Measurements from ENCODE around the gene PLXNB1.

The PLXNB1 gene

DNA sequence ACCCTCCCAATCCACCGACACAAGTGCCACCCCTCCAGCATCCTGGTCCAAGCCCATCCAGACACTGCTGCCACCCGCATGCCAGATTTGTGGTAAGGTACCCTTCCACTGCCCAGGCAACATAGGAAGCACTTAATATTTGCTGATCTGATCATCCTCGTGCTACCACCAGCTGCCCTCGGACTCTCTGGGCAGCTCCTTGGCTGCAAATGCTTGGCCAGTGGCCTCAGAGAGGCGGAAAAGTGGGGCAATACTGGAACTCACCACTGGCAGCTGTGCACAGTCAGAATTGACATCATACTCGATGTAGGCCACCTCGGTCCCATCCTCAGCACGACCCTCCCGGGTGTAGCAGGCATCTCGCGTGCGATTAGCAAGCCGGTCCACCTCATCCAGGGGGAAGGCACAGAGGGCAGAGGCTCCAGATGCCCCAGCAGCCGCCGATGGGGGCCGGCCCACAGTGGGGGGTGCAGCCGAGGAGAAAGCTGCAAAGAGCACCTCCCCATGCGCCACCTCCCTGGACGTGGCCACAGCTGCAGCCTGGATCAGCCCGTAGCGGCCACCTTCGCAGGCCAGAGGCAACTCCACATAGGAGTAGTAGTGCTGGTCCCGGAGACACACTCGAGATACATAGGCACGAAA, 6.5 kb downstream of the PLXNB1 start:
- no peak for ATAC-seq
- no peaks in the 10 kb centered on the region for H3K4me1 Mint-ChIP-seq

DNA sequence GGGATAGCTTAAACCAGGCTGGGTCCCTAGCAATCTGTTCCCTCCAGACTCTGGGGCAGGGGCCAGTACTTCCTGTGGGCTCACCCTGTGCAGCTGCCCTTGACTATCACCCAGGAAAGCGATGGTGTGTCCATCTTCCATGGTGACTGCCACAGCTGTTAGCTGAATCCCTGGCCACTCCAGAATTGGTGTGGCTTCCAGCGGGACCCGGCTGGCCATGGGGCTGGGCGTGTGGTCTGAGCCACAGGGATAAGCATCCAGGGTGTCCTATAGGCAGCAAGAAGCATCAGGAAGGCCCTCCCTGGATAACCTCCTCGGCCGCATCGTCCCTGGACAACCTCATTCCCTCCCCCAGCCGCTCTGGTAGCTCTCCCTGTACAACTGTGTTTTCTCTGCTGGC, 7.2 kb downstream of the PLXNB1 start:
- ATAC-seq (no peak), DNase-seq (no peak)
- no peaks in the 10 kb centered on the region for H3K9me3 Mint-ChIP-seq
- no peaks in the 10 kb centered on the region for H3K27me3 Mint-ChIP-seq
- no peaks in the 10 kb centered on the region for H3K4me1 Mint-ChIP-seq
- H3K4me3 Mint-ChIP-seq, result no peak overlapping the region
- H3K27ac Mint-ChIP-seq, result peak overlapping the region; percentile 36
- H3K36me3 Mint-ChIP-seq (ENCODE audit: low read depth), result no peaks in the 10 kb centered on the region

More for the DNA sequence above, 6.5 kb downstream of the PLXNB1 start:
- peak overlapping the region; percentile 36 for H3K27ac Mint-ChIP-seq
- no peaks in the 10 kb centered on the region for H3K9me3 Mint-ChIP-seq
- no peak overlapping the region for H3K4me3 Mint-ChIP-seq
- no peaks in the 10 kb centered on the region for H3K27me3 Mint-ChIP-seq
- H3K36me3 Mint-ChIP-seq (ENCODE audit: low read depth), result no peaks in the 10 kb centered on the region
- DNase-seq, result no peak

DNA sequence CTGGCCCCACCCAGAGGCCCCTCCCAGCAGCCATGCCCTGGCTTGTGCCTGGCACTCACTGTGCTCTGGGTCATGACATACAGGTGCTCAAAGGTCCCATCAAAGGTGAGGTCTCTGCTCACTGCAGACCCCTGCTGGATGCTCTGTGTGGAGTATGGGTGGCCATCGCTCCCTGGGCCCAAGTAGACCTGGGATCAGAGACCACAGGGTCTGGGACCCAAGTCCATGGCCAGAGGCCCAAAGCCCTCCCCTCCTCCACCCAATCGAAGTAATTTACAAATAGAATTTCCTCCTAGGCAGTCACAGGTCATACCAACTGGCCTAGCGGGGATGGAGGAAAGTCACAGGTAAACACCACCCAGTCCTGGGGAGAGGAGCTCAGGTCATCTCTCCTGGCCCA, 7.6 kb downstream of the PLXNB1 start:
- Mint-ChIP-seq H3K4me1 (no peaks in the 10 kb centered on the region), H3K9me3 (no peaks in the 10 kb centered on the region), H3K27me3 (no peaks in the 10 kb centered on the region), H3K36me3 (ENCODE audit: low read depth) (no peaks in the 10 kb centered on the region), H3K27ac (no peak overlapping the region), H3K4me3 (no peak overlapping the region)
- DNase-seq, result no peak
- no peak for ATAC-seq

DNA sequence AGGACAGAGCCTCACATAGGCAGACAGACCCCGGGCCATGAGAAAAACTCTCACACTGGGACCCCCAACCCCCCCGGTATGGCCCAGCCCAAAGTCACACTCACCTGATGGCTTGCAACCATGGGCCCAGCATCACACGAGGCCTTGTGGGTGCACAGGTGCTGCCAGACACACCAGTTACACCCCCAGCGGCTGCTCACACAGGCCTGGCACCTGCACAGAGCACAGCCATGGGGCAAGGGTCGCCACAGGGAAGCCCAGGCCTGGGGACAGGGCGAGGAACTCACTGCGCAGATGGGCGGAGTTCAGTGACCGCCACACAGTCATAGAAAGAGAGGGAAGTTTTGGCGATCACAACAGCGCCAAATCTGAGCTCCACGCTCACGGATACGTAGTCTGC, 9.3 kb downstream of the PLXNB1 start:
- DNase-seq (no peak), ATAC-seq (no peak)
- H3K4me1 Mint-ChIP-seq, result no peaks in the 10 kb centered on the region
- H3K9me3 Mint-ChIP-seq, result no peaks in the 10 kb centered on the region
- H3K4me3 Mint-ChIP-seq, result no peak overlapping the region
- H3K27me3 Mint-ChIP-seq, result no peaks in the 10 kb centered on the region
- H3K36me3 Mint-ChIP-seq (ENCODE audit: low read depth), result no peaks in the 10 kb centered on the region
- H3K27ac Mint-ChIP-seq, result no peak overlapping the region

DNA sequence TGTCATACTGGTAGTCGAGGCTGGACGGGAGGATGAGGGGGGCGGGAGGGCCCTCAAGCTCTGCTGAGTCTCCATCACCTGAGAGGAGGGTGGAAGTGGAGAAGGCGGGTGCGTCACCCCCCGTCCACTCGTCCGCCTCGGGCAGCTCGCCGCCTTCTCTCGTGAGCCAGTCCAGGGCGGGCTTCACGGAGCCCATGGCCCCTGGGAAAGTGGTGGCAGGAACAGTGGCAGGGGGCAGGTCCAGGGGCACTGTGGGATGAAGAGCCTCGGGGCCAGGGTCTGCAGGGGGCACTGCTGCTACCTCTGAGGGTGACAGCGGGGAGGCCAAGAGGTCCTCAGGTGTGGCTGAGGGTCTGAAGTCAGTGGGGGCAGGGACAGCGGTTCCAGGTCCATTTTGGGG, 10.3 kb downstream of the PLXNB1 start:
- H3K4me1 Mint-ChIP-seq, result no peaks in the 10 kb centered on the region
- ATAC-seq, result no peak
- H3K36me3 Mint-ChIP-seq (ENCODE audit: low read depth), result no peaks in the 10 kb centered on the region
- H3K27me3 Mint-ChIP-seq, result no peaks in the 10 kb centered on the region
- DNase-seq, result no peak
- no peak overlapping the region for H3K27ac Mint-ChIP-seq
- no peak overlapping the region for H3K4me3 Mint-ChIP-seq
- H3K9me3 Mint-ChIP-seq, result no peaks in the 10 kb centered on the region

DNA sequence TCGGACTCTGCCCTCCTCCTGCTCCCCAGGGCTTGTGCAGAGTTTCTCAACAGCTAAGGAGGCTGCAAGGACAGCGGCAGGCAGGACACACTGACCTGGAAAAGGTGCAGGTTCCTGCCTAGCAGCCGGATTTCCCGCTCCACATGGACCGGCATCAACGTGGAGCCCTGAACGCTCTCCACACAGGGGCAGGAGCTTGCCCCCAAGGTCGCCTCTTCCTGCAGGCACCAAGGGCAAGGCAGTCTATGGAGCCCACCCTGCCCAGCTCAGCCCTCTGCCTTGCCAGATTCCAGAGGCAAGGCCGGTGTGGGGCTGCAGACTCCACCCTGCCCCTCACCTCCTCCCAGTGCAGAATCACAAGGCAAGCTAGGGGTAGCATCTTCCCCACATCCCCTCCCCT, 10.7 kb downstream of the PLXNB1 start:
- no peak overlapping the region for H3K27ac Mint-ChIP-seq
- H3K4me1 Mint-ChIP-seq, result no peaks in the 10 kb centered on the region
- DNase-seq (no peak), ATAC-seq (no peak)
- no peaks in the 10 kb centered on the region for H3K9me3 Mint-ChIP-seq
- H3K27me3 Mint-ChIP-seq, result no peaks in the 10 kb centered on the region
- no peaks in the 10 kb centered on the region for H3K36me3 Mint-ChIP-seq (ENCODE audit: low read depth)
- no peak overlapping the region for H3K4me3 Mint-ChIP-seq

DNA sequence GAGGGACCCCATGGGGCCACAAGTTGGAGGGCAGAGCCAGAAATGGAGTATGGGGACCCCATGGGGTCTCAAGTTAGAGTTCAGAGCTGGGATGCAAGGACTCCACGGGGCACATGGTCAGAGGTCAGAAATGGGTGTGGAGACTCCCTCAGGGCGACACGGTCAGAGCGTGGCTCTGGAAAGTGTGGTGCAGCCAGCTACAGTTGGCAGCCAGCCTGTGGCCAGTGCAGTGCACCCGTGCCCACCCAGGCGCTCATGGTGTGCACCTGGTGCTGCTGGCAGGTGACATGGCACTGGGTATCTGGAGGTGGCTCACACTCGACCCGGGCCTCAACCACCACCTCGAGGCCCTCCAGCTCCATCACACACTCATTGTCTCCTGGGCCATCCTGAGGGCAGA, 11.2 kb downstream of the PLXNB1 start:
- ATAC-seq, result no peak
- no peak overlapping the region for H3K27ac Mint-ChIP-seq

DNA sequence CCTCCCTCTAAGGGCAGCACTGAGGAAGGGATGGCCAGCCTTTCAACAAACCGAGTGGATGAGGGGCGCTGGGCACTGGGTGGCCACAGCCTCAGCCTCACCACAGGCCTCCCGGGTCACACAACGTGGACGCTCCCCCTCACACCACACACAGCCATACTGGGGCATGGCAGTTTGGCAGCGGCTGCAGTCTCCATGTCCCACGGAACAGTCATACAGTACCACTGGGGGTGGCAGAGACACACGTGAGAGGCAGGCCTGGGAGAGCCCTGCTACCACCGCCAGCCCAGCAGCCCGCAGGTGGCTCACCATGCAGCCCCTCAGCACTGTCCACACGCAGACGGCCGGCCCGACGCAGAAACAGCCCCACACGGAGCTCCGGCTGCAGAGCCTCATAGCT, 11.7 kb downstream of the PLXNB1 start:
- Mint-ChIP-seq H3K36me3 (ENCODE audit: low read depth) (no peaks in the 10 kb centered on the region), H3K9me3 (no peaks in the 10 kb centered on the region), H3K4me3 (no peak overlapping the region), H3K27me3 (no peaks in the 10 kb centered on the region), H3K4me1 (no peaks in the 10 kb centered on the region), H3K27ac (no peak overlapping the region)
- ATAC-seq (no peak), DNase-seq (no peak)

More for the DNA sequence above, 11.2 kb downstream of the PLXNB1 start:
- DNase-seq, result no peak
- no peaks in the 10 kb centered on the region for H3K4me1 Mint-ChIP-seq
- H3K36me3 Mint-ChIP-seq (ENCODE audit: low read depth), result no peaks in the 10 kb centered on the region
- H3K4me3 Mint-ChIP-seq, result no peak overlapping the region
- no peaks in the 10 kb centered on the region for H3K9me3 Mint-ChIP-seq
- H3K27me3 Mint-ChIP-seq, result no peaks in the 10 kb centered on the region

DNA sequence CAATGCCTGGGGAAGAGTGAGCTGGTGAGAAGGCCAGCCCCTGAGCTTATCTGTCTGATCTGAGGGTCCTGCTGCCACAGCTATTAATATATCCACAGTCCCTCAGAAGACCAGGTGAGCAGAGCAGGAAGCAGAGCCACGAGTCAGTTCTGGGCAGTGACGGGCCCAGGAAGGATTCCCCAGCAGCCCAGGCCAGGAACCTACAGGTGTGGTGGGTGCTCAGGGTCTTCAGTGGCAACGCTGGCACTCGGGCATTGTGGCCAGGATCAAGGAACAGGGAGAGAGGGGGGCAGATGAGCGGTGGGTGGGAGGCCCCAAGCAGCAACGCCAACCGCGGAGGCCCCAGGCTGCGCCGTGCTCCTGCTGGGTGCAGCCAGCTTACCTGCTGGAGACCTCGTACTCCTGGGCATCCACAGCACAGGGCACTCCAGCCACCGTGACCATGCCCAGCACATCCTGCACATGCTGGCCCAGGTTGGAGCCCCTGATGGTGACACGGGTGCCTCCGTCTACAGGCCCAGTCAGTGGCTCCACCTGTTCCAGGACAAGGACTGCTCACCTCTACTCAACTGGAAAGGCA, 12.3 kb downstream of the PLXNB1 start:
- no peak overlapping the region for H3K4me3 Mint-ChIP-seq

DNA sequence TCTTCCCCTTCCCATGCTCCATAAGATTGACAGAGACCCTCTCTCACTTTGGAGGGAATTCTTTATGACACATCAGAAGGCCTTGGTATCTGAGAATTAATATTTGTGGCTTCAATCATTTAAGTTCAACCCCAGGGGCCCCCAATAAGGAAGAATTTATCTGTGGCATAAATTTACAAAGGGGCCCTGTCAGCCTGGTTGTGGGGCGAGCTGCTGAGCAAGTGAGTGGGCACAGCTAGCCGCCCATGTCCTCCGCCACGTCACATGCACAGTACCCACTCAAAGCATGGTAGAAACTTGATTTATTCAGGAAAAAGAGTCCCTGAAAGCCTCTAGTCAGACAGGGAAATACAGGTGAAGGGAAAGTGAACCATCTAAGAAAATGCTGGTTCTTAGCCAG, 13.3 kb downstream of the PLXNB1 start:
- DNase-seq, result no peak
- Mint-ChIP-seq H3K27me3 (no peaks in the 10 kb centered on the region), H3K27ac (no peak overlapping the region), H3K4me1 (no peaks in the 10 kb centered on the region), H3K9me3 (no peaks in the 10 kb centered on the region), H3K36me3 (ENCODE audit: low read depth) (no peaks in the 10 kb centered on the region), H3K4me3 (no peak overlapping the region)
- ATAC-seq, result no peak

More for the DNA sequence above, 12.3 kb downstream of the PLXNB1 start:
- Mint-ChIP-seq H3K36me3 (ENCODE audit: low read depth) (no peaks in the 10 kb centered on the region), H3K9me3 (no peaks in the 10 kb centered on the region), H3K27ac (no peak overlapping the region), H3K4me1 (no peaks in the 10 kb centered on the region), H3K27me3 (no peaks in the 10 kb centered on the region)
- ATAC-seq, result no peak
- DNase-seq, result no peak

DNA sequence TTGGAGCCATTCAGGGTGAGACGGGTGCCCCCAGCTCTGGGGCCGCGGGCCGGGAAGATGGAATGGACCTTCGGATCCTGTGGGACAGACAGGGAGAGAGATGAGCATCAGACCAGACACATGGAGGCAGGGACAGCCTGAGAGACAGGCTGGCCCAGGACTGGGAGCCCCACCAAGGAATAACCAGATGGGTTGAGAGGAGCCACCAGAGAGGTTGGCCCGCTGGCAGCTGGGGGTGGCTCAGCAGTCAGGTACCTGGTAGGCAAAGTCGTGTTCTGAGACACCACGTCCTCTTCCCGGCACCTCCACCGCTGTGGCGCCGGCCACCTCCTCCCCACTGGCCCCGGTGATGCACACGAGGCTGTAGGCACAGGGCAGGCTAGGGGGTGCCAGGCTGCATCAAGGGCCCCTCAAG, 13.8 kb downstream of the PLXNB1 start:
- H3K36me3 Mint-ChIP-seq (ENCODE audit: low read depth), result no peaks in the 10 kb centered on the region
- no peak overlapping the region for H3K4me3 Mint-ChIP-seq
- ATAC-seq (no peak), DNase-seq (no peak)
- H3K27ac Mint-ChIP-seq, result no peak overlapping the region
- H3K27me3 Mint-ChIP-seq, result no peaks in the 10 kb centered on the region
- no peaks in the 10 kb centered on the region for H3K9me3 Mint-ChIP-seq
- H3K4me1 Mint-ChIP-seq, result no peaks in the 10 kb centered on the region

DNA sequence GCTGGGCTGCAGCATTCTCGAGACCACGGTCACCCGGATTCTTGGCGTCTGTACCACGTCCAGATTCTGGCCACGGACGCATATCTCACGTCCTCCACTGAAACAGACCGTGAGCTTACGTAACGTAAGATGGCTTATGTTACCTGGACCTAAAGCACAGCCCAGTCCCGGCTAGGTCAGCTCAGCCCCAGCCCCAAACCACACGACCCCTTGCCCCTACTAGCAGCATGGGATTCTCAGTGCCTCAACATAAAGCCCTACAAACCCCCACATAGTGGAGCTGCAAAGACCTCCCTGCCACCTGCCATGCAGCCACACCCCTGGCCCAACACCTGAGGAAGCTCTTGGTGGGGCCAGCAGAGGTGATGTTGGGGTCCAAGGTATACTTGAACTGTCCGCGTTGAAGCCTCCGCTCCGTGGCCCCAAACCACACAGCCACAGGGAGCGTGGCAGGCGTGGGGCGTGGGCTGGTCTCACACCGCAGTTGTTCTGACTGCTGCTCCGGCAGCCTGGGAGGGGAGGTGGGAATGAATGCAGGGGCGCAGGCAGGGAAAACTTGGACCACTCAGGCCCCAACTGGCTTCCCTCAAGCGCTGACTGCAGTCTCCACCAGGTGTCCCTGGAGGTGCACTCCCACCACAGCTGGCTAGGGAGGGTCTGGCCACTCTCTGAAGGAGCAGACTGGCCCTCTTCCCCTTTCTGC, 14.5 kb downstream of the PLXNB1 start:
- H3K4me3 Mint-ChIP-seq, result no peak overlapping the region

DNA sequence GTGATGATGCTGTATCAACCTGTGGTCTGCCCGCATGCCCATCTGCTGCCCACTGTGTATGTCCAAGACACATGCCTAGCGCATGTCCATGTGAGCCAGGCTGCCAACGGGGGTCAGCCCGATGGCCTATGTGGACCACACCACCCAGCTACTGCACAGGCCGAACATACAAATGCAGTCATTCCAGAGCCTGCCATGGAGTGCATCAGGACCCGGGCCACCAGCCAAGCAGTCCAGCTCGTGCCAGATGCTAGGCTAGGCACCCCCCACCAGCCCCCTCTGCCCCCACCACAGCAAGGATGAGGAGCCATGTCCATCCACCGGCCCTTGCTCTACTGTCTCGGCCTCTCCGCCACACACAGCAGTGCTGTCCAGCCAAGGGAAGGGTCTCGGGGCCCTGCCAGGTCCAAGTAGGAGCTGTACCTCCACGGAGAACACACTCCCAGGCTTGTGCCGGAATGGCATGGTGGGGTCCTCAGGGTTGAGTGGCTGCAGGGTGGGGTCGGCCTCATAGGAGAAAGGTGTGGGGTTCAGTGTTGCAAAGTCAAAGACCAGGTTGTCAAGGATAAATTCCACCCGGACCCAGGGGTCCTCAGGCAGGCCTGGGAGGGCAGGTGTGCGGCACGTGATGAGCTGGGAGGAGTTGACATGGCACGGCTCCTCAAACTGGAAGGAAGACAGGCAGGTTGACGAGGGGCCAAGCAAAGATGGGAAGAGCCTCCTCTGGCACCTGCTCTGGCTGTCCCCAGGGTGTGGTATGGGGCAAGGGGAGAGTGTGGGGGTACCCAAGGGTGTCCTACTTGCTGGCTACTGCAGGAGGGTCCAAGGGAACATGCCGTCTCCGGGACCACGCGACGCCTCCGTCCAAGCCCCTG, 15.3 kb downstream of the PLXNB1 start:
- no peaks in the 10 kb centered on the region for H3K36me3 Mint-ChIP-seq (ENCODE audit: low read depth)
- no peaks in the 10 kb centered on the region for H3K9me3 Mint-ChIP-seq
- H3K27ac Mint-ChIP-seq, result no peak overlapping the region
- H3K27me3 Mint-ChIP-seq, result no peaks in the 10 kb centered on the region
- H3K4me1 Mint-ChIP-seq, result no peaks in the 10 kb centered on the region
- no peak for DNase-seq
- H3K4me3 Mint-ChIP-seq, result no peak overlapping the region
- ATAC-seq, result no peak

More for the DNA sequence above, 14.5 kb downstream of the PLXNB1 start:
- Mint-ChIP-seq H3K4me1 (no peaks in the 10 kb centered on the region), H3K9me3 (no peaks in the 10 kb centered on the region), H3K27ac (no peak overlapping the region), H3K27me3 (no peaks in the 10 kb centered on the region), H3K36me3 (ENCODE audit: low read depth) (no peaks in the 10 kb centered on the region)
- ATAC-seq, result no peak
- DNase-seq, result no peak

DNA sequence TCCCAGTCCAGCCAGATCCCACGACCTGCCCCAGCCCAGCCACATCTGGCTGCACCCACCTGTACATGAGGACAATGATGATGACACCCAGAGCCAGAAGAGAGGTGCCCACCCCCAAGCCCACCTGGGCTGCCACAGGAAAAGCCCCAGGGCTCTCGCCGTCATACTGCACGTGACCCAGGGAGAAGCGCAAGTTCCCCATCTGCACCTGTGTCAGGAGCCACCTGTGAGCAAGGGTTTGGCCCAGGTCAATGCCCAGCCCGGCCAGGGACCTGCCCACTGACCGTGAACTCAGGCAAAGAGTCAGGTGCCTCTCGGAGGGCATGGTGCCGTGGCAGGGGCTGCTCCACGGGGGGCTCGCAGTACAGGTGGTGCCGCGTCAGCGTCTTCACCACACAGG, 16.3 kb downstream of the PLXNB1 start:
- H3K4me3 Mint-ChIP-seq, result no peak overlapping the region

More for the DNA sequence above, 16.3 kb downstream of the PLXNB1 start:
- H3K27me3 Mint-ChIP-seq, result no peaks in the 10 kb centered on the region
- no peaks in the 10 kb centered on the region for H3K36me3 Mint-ChIP-seq (ENCODE audit: low read depth)
- no peaks in the 10 kb centered on the region for H3K9me3 Mint-ChIP-seq
- no peaks in the 10 kb centered on the region for H3K4me1 Mint-ChIP-seq
- DNase-seq (no peak), ATAC-seq (no peak)
- H3K27ac Mint-ChIP-seq, result no peak overlapping the region

Data from activated naive CD8-positive, alpha-beta T cell treated with anti-CD3 and anti-CD28 coated beads, Interleukin-2, amount 50 U/mL, for 24 hours (primary cell).